ENCODE measurements around the gene CFDP1. TPM values are rescaled to one million over a fixed set of nuclear protein-coding genes. Genes with fewer than 3 reads are reported as not detected.

CFDP1 gene
- total and polyA plus RNA-seq, 2 of the 13 experiments (the other 11 are each of a cell fraction or from before 2014, with no cell fraction given), result 78.6 to 153 TPM

DNA sequence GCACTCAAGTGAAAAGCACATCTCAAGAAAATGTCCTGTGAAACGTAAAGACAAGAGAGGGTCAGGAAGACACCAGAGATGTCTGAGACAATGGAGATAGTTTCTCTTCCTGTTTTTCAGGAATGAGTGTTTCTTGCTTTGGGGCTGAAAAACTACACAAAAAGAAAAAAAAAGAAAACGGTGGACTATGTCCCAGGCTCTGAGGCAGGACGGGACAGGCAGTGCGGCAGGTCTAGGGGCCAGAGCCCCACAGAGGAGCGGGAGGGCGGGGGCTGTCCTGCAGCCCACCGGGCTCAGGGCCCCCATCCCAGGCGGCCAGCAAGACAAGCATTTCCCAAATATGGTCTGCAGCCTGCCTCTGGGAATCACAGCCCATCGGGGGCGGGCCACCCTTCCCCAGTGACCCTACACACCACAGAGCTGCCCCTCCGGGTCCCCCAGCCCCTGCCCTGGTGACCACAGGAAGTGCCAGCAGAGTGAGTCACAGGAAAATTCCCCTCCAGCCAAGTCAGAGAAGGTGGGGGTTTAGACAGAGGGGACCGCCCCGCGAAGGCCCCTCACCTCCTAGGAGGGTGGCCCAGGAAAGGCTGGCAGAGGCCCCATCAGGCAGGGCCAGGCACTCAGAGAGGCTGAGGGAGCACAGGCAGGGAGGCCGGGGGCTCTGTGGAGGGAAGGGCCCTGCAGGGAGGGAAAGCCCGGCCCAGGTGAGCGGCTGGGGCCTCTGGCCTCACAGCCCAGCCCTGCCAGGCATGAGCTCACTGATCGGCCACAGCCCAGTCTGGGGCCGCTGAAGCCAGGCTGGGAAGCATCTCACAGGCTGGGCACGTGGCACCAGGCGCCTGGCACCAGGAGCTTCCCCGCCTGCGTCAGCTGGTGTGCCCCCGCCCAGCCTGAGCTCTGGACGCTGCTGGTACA is 188.2 kb downstream of the CFDP1 start (continued):
- peak; percentile 90; the same call in 1 of the 2 replicates for TF ChIP-seq ZNF335 (CRISPR knock-in tag; IDR thresholded peaks at IDR 0.05)
- TF ChIP-seq KLF11 (CRISPR knock-in tag; IDR thresholded peaks at IDR 0.05), result peak; percentile 94
- TF ChIP-seq HMGA1 (CRISPR knock-in tag; conservative IDR thresholded peaks at IDR 0.05), result no peak
- TF ChIP-seq KMT2A (CRISPR knock-in tag; IDR thresholded peaks at IDR 0.05), result peak; percentile 58
- peak; percentile 20; the same call in 1 of the 2 replicates for TF ChIP-seq NFYC (CRISPR knock-in tag; IDR thresholded peaks at IDR 0.05)
- no peak for TF ChIP-seq BRD4 (CRISPR knock-in tag; IDR thresholded peaks at IDR 0.05)
- TF ChIP-seq NR3C1 (CRISPR knock-in tag; IDR thresholded peaks at IDR 0.05), result no peak
- TF ChIP-seq TOPORS (CRISPR knock-in tag; IDR thresholded peaks at IDR 0.05), result no peak
- TF ChIP-seq CEBPG (CRISPR knock-in tag; IDR thresholded peaks at IDR 0.05), result peak; percentile 34; the same call in 1 of the 2 replicates
- TF ChIP-seq, protein P1, sequence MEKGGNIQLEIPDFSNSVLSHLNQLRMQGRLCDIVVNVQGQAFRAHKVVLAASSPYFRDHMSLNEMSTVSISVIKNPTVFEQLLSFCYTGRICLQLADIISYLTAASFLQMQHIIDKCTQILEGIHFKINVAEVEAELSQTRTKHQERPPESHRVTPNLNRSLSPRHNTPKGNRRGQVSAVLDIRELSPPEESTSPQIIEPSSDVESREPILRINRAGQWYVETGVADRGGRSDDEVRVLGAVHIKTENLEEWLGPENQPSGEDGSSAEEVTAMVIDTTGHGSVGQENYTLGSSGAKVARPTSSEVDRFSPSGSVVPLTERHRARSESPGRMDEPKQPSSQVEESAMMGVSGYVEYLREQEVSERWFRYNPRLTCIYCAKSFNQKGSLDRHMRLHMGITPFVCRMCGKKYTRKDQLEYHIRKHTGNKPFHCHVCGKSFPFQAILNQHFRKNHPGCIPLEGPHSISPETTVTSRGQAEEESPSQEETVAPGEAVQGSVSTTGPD (CRISPR knock-in tag; IDR thresholded peaks at IDR 0.05), result peak; percentile 86; the same call in 1 of the 2 replicates
- TF ChIP-seq IKZF1 (IDR thresholded peaks at IDR 0.05), result no peak
- peak; percentile 79 for TF ChIP-seq KLF9 (CRISPR knock-in tag; IDR thresholded peaks at IDR 0.05; ENCODE audit: low read depth)
- peak; percentile 98 for TF ChIP-seq XRCC5 (optimal IDR thresholded peaks at IDR 0.05; ENCODE audit: low read length)
- TF ChIP-seq, protein P2, sequence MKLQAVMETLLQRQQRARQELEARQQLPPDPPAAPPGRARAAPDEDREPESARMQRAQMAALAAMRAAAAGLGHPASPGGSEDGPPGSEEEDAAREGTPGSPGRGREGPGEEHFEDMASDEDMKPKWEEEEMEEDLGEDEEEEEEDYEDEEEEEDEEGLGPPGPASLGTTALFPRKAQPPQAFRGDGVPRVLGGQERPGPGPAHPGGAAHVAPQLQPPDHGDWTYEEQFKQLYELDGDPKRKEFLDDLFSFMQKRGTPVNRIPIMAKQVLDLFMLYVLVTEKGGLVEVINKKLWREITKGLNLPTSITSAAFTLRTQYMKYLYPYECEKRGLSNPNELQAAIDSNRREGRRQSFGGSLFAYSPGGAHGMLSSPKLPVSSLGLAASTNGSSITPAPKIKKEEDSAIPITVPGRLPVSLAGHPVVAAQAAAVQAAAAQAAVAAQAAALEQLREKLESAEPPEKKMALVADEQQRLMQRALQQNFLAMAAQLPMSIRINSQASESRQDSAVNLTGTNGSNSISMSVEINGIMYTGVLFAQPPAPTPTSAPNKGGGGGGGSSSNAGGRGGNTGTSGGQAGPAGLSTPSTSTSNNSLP (IDR thresholded peaks at IDR 0.05; ENCODE audit: low read depth, low read length), result peak; percentile 39; the same call in 1 of the 2 replicates
- peak; percentile 49; the same call in 1 of the 2 replicates for TF ChIP-seq XBP1 (CRISPR knock-in tag; IDR thresholded peaks at IDR 0.05)
- peak; percentile 74; the same call in 1 of the 2 replicates for TF ChIP-seq NRL (CRISPR knock-in tag; IDR thresholded peaks at IDR 0.05; ENCODE audit: borderline replicate concordance)
- TF ChIP-seq, protein P3, sequence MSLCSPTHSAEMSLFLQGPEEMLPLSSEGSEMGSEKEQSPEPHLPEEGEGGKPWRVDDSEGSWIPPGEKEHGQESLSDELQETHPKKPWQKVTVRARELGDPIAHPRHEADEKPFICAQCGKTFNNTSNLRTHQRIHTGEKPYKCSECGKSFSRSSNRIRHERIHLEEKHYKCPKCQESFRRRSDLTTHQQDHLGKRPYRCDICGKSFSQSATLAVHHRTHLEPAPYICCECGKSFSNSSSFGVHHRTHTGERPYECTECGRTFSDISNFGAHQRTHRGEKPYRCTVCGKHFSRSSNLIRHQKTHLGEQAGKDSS (CRISPR knock-in tag; IDR thresholded peaks at IDR 0.05; ENCODE audit: borderline replicate concordance, low read depth), result peak; percentile 88; the same call in 1 of the 2 replicates
- TF ChIP-seq, protein P4, sequence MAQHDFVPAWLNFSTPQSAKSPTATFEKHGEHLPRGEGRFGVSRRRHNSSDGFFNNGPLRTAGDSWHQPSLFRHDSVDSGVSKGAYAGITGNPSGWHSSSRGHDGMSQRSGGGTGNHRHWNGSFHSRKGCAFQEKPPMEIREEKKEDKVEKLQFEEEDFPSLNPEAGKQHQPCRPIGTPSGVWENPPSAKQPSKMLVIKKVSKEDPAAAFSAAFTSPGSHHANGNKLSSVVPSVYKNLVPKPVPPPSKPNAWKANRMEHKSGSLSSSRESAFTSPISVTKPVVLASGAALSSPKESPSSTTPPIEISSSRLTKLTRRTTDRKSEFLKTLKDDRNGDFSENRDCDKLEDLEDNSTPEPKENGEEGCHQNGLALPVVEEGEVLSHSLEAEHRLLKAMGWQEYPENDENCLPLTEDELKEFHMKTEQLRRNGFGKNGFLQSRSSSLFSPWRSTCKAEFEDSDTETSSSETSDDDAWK (CRISPR knock-in tag; IDR thresholded peaks at IDR 0.05), result no peak
- peak; percentile 56; the same call in 1 of the 2 replicates for TF ChIP-seq ZNF121 (CRISPR knock-in tag; IDR thresholded peaks at IDR 0.05)
- no peak for TF ChIP-seq ZC3H4 (CRISPR knock-in tag; IDR thresholded peaks at IDR 0.05; ENCODE audit: borderline replicate concordance)
- peak; percentile 99 for TF ChIP-seq ZNF430 (CRISPR knock-in tag; IDR thresholded peaks at IDR 0.05)
- TF ChIP-seq, protein P5, sequence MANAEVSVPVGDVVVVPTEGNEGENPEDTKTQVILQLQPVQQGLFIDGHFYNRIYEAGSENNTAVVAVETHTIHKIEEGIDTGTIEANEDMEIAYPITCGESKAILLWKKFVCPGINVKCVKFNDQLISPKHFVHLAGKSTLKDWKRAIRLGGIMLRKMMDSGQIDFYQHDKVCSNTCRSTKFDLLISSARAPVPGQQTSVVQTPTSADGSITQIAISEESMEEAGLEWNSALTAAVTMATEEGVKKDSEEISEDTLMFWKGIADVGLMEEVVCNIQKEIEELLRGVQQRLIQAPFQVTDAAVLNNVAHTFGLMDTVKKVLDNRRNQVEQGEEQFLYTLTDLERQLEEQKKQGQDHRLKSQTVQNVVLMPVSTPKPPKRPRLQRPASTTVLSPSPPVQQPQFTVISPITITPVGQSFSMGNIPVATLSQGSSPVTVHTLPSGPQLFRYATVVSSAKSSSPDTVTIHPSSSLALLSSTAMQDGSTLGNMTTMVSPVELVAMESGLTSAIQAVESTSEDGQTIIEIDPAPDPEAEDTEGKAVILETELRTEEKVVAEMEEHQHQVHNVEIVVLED (CRISPR knock-in tag; IDR thresholded peaks at IDR 0.05; ENCODE audit: borderline replicate concordance), result peak; percentile 70; the same call in 1 of the 2 replicates
- TF ChIP-seq ZNF629 (CRISPR knock-in tag; conservative IDR thresholded peaks at IDR 0.05), result no peak; the same call in 1 of the 2 replicates

All from HepG2 (cell line).